Jurkat, Clone E6-1 (cell line): ENCODE data around the gene GLB1L2. TPM values are rescaled to one million over a fixed set of nuclear protein-coding genes. Genes with fewer than 3 reads are reported as not detected.
"Not testable (repeated sequence)": the region's sequence is repeated elsewhere in the genome, so short reads cannot be mapped to it uniquely, and the experiment has no call there.

Source experiments
- DNase-seq: peaks from one replicate; pipeline ENCODE4 v3.0.0-alpha.2; 2011; ENCODE audit warnings: low read depth, low spot score
- H3K4me3 ChIP-seq: 2 replicates; pipeline ENCODE4 v1.5.1; 2011; ENCODE audit warnings: mild to moderate bottlenecking, low read length, control low read depth, moderate library complexity
- polyA plus RNA-seq: library from polyadenylated mRNA; unstranded; fragments of >200 nt; gene quantifications from one replicate; pipeline ENCODE4 v1.2.1, GENCODE V29; 2012; ENCODE audit warnings: missing spikeins; ENCODE audit not compliant: insufficient read length, insufficient read depth

Gene GLB1L2, protein sequence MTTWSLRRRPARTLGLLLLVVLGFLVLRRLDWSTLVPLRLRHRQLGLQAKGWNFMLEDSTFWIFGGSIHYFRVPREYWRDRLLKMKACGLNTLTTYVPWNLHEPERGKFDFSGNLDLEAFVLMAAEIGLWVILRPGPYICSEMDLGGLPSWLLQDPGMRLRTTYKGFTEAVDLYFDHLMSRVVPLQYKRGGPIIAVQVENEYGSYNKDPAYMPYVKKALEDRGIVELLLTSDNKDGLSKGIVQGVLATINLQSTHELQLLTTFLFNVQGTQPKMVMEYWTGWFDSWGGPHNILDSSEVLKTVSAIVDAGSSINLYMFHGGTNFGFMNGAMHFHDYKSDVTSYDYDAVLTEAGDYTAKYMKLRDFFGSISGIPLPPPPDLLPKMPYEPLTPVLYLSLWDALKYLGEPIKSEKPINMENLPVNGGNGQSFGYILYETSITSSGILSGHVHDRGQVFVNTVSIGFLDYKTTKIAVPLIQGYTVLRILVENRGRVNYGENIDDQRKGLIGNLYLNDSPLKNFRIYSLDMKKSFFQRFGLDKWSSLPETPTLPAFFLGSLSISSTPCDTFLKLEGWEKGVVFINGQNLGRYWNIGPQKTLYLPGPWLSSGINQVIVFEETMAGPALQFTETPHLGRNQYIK
- polyA plus RNA-seq: 24.5 TPM

DNA sequence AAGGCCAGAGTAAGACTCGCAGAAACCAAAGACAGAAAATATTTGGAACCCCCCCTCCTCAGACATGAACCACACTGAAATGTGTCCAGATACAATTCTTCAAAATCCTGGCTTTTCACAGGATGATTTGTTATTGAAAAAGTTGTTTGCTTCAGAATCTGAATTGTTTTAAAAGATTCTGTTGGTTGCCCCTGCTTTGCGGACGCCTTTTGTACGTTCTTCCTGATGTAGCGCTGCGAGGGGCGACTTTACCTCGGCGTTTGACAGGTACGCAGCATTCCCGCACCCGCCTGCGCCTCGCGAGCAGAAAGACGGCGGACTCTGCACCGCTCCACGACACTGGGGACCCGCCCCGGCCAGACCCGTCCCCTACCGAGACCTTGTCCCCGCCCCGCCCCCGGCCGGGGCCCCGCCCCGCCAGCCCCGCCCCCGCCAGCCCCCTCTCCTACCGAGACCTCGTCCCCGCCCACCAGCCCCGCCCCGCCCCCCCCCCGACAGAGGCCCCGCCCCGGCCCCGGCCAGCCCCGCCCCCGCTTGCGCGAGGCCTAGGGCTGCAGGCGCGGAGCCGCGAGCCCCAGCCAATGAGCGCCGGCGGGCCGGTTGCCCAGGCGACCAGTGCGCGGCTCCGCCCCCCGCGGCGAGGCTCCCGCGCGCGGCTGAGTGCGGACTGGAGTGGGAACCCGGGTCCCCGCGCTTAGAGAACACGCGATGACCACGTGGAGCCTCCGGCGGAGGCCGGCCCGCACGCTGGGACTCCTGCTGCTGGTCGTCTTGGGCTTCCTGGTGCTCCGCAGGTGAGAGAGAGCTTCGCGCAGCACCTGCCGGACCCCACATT, at the start of gene GLB1L2:
Gene GLB1L2, plus strand, starts transcription at position 635 of the 835 bp plus-strand sequence. Its CDS starts 74 bp downstream, at position 709.
- DNase-seq: peak; percentile 55
- peak within 1 kb of the TSS; percentile 57 for H3K4me3 ChIP-seq

GRCh38 chr11:134282121-134283045, 49.4 kb upstream of the GLB1L2 start:
- no peak for DNase-seq
- H3K4me3 ChIP-seq: no peak overlapping the region

DNA sequence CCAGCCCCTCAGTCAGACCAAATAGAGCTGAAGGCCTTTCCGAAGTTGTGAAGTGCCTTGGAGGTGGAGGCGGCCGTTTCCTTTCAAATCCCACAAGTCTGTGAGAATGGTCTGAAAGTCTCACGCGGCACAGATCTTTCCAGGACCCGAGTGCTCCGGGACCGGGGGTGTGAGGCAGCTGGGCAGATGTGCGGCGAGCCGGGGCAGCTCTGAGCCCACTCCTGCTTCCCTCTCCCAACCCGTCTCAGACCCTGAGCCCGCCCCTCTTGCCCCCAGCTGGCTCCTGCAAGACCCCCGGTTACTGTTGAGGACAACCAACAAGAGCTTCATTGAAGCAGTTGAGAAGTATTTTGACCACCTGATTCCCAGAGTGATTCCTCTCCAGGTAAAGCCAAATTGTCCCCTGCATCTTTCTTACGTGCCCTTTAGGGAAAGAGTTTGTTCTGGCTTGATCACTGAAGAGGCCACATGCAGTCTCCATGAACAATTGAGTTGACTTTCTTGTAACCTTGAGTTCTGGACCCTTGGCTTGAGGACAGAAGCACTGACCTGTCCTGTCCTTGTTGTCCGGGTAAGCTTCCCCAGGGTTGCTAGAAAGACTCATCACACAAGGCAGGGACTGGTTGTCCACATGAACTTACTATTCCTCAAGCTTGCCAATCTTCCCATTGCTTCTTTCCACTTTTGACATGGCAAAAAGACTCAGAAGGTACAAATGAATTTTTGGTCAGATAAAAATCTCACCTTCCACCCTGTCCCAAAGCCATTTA, 48.1 kb upstream of the GLB1L2 start:
- no peak for DNase-seq
- no peak overlapping the region for H3K4me3 ChIP-seq

- H3K4me3 ChIP-seq: not testable (repeated sequence)
Measured at GRCh38 chr11:134284349-134284748, 47.4 kb upstream of the GLB1L2 start.

GRCh38 chr11:134287561-134287960, 44.2 kb upstream of the GLB1L2 start:
- no peak overlapping the region for H3K4me3 ChIP-seq
- DNase-seq: no peak

More at GRCh38 chr11:134284349-134284748, 47.4 kb upstream of the GLB1L2 start:
- not testable (repeated sequence) for DNase-seq

DNA sequence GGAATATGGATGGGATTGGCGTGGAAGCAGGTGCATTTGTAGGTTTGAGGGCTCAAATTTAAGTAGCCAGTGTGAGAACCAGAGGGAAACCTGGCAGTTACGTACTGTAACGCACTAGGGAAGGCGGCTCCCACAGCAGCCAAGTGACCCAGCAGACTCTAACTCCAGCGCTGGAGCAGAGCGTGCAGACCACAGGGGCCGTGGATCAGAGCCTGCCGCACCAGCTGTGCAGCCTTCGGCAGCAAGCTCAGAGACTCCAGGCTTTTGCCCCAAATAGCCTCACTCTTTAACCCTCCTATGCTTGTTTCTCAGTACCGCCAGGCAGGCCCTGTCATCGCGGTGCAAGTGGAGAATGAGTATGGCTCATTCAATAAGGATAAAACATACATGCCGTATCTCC, 43.3 kb upstream of the GLB1L2 start:
- DNase-seq: no peak
- no peak overlapping the region for H3K4me3 ChIP-seq

DNA sequence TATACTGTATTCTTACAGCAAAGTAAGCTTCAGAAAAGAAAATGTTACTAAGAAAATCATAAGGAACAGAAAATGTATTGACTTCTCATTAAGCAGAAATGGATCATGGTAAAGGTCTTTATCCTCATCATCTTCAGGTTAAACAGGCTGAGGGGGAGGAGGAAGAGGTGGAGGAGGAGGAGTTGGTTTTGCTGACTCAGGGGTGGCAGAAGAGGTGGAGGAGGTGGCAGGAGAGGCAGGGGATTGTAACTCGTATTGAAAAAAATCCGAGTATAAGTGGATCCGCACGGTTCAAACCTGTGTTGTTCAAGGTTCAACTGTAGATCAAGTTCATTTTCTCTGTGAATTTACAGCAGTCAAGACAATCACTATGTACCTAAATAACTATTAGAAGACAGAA, 42.6 kb upstream of the GLB1L2 start:
- H3K4me3 ChIP-seq: no peak overlapping the region
- DNase-seq: no peak

GRCh38 chr11:134289789-134290188, 42.0 kb upstream of the GLB1L2 start:
- no peak overlapping the region for H3K4me3 ChIP-seq
- no peak for DNase-seq

DNA sequence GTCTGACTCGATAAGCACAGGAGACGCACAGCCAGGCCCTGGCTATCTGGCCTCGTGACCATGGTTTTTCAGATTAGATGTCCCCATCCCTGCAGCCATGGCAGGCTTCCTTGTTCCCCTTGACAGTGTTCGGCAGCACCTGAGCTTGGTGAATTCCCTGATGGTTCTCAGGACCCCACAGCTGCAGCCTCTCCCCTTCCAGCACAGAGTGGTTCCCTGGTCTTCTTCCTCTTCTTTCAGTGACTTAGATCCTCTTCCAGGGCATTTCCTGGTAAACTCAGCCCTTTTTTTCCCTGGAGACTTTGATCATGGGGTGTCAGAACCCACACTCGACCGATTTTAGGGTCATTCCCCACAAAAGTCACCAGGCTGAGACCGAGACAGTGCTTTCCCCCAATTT, 41.1 kb upstream of the GLB1L2 start:
- no peak overlapping the region for H3K4me3 ChIP-seq
- no peak for DNase-seq

DNA sequence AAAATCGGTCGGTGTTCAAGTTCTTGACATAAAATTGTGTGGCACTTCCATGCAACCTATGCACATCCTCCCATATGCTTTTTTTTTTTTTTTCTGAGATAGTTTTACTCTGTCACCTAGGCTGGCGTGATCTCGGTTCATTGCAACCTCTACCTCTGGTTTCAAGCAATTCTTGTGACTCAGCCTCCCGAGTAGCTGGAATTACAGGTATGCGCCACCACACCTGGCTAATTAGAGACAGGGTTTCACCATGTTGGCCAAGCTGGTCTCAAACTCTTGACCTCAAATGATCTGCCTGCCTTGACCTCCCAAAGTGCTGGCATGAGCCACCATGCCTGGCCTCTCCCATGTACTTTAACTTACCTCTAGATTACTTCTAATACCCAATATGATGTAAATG, 40.6 kb upstream of the GLB1L2 start:
- no peak for DNase-seq

GRCh38 chr11:134292661-134293060, 39.1 kb upstream of the GLB1L2 start:
- no peak for DNase-seq
- H3K4me3 ChIP-seq: no peak overlapping the region

More for the DNA sequence above, 40.6 kb upstream of the GLB1L2 start:
- H3K4me3 ChIP-seq: no peak overlapping the region

- no peak overlapping the region for H3K4me3 ChIP-seq
- DNase-seq: no peak
Measured at GRCh38 chr11:134293119-134294113, 38.4 kb upstream of the GLB1L2 start.

DNA sequence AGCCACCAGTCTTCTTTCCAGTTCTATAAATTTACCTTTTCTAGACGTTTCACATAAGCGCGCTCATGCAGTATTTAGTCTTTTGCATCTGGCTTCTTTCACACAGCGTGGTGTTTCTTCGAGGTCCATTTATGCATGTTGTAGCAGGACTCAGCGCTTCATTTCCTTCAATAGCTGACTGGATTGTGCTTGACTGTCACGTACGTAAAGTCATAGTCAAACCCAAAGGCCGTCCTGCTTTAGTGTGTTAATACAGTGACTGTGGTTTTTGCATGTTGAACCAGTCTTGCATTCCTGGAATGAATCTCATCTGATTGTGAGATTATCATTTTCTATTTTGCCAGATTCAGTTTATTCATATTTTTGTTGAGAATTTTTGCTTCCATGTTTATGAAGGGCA, 37.1 kb upstream of the GLB1L2 start:
- H3K4me3 ChIP-seq: no peak overlapping the region
- no peak for DNase-seq

DNA sequence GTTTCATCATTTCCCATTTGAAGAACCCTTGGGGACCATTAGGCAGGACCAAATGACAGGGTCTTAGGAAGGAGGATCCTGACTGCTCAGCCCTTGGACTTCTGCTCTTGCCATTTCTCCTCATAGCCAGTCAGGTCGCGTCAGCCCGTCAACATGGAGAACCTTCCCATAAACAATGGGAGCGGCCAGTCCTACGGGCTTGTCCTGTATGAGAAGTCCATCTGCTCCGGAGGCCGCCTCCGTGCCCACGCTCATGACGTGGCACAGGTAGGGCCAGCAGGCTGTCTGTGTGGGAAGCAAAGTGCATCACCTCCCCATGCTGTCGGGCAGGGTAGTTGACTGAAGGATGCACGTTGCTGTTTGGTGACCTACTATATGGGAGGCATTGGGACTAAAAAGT, 19.6 kb upstream of the GLB1L2 start:
- DNase-seq: no peak
- no peak overlapping the region for H3K4me3 ChIP-seq

DNA sequence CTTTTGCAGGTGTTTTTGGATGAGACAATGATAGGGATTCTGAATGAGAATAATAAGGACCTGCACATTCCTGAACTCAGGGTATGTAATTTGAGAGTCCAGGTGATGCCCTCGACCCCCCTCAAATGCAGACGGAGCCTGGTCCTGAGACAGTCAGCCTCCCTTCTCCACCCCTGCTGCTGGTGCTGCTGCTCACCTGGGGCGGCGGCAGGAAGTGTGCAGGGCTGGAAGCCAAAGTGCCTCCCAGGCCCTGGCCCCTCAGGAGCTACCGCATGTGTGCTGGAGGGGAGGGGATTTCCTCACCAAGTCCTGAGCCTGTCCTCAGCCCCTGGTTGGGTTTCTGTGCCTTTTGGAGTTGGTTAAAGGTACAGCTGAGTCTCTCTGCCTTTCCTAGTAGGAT, 19.0 kb upstream of the GLB1L2 start:
- no peak overlapping the region for H3K4me3 ChIP-seq
- no peak for DNase-seq

DNA sequence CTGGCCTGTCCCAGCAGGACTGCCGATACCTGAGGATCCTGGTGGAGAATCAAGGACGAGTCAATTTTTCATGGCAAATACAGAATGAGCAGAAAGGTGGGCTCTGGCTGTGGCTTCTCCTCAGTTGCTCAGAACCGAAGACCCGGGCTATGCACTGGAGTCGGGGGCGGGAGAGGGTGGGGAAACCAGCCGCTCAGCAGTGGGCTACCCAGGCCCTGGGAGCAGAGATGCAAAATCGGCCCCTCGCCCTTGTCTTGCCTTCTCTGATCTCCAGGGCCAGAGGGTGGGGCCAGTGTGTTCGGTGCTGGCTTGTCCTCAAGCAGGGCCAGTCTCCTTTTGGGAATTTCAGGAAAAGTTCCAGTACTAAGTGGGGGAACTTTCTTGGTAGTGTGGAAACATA, 18.4 kb upstream of the GLB1L2 start:
- DNase-seq: no peak
- H3K4me3 ChIP-seq: no peak overlapping the region
